Measurements from ENCODE around the gene PCNX3.

The PCNX3 gene

DNA sequence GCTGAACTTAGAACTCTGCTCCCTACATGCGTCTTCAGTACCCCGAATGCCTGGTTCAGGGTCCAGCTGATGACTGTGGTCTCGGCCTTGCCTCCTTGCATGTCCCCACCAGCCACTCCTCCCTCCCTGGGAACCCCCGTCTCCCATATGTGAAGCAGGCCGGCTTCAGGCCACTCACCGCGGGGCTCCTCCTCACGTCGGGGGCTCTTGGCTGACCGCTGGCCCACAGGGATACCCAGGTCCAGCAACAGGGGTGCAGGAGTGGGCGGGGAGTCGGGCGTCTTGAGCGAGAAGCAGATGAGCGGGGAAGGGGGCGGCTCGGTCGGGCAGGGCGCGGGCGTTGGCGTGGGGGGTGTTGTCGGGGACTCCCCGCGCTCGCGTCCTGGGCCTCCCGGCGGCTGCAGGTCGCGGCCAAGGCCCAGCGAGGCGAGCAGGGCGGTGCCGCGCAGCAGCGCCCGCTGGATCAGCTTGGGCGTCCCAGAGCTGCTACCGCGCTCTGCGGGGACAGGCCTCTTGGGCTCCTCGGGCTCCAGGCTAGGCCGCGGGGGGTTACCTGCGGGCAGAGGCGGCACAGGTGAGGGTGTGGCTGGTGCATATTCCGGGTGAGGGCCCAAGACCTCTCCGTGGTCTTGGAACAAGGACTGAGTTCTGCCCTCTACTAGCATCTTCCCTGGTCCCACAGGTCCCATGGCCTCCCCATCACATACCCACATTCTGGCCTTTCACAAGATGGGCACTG, 16.2 kb upstream of the PCNX3 start:
- no peak for DNase-seq

DNA sequence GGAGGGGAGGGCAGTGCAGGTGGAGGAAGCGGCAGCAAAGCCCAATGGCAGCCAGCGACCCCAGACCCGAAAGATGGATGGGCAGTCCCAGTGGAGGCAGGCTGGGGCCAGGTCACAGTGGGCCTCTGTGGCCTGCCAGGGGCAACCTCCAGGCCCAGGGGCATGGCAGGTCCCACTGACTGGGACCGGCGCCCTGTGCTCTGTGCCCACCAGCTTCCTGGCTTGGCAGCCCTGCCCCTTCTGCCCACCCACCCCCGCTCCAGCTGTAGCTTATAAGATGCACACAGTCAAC, 15.7 kb upstream of the PCNX3 start:
- no peak for DNase-seq

DNA sequence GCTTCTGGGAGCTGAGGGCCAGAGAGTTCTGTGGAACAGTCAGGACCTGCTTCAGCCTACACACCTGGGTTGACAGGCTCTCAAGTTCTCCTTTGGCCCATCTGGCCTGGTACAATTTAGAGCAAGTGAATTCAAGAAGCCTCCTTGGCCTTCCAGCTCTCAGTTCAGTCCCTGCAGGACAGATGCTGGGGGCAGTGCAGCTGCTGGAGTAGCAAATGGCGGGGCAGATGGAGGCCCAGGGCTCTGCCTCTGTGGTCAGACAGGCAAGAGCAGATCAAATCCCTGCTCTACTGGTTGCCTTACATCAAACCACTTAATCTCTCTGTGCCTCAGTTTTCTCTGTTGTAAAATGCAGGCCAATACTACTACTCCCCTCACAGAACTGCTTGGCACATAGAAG, 11.3 kb upstream of the PCNX3 start:
- no peak for DNase-seq

DNA sequence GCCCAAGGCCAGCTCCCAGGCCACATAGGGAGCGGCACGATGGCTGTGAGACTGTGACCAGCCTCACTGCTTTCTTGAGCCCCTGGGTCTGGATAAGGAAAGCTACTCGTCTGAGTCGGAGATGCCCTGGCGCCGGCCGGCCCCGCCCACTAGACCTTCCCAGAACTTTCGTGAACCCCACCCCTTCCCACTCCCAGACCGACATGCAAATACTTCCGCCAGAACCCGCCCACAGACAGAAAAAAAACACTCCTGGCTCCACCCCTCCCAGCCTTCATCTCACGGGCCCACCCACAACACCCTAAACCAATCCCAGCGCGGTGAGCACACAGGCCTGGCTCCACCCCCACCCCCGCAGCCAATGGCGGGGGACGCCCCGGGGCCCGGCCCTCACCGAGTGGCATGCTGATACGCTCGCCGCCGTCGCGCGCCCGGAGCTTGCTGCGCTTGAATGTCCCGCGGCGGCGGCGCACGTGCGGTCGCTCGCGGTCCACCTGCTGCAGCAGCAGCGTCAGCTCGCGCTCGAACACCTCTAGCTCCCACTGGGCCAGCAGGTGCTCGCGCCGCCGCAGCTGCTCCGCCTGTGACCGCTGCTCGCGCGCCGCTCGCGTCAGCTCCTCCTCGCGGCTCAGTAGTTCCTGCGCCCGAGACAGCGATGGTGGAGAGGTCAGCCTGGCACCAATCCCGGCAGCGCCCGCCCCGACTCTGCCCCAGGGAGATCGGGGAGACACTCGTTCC, 8.5 kb upstream of the PCNX3 start:
- DNase-seq, result no peak

DNA sequence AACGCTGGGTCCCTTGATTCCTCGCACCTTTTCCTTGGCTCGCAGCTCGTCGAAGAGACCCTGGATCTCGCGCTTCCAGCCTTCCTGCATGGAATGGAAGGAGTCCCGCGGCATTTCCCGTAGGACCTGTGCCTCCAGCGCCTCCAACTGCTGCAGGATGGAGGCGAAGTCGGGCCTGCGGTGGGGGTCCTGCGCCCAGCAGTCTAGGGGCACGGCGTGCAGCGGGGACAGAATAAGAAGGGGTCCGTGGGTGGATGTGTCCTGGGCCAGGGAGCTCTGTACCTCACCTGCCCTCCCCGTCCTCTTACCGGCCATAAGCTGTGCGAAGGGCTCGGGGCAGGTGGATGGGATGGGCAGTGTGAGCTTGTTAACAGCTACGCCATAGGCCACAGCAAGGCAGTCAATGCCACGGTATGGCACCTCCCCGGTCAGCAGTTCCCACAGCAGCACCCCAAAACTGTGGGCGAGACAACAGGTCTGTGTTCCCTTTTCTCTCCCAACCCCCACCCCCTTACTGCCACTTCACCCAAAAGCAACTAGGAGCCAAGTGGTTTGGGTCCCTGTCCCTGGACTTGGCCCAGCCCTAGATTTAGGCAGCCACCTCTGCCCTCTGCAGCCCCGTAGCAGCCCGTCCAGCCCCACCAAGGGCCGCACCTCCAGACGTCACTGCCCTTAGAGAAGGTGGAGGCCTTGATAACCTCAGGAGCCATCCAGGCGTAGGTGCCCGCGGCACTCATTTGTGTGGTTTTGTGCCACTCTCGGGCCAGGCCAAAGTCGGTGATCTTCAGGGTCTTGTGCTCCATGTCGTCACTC, 7.8 kb upstream of the PCNX3 start:
- DNase-seq, result no peak

DNA sequence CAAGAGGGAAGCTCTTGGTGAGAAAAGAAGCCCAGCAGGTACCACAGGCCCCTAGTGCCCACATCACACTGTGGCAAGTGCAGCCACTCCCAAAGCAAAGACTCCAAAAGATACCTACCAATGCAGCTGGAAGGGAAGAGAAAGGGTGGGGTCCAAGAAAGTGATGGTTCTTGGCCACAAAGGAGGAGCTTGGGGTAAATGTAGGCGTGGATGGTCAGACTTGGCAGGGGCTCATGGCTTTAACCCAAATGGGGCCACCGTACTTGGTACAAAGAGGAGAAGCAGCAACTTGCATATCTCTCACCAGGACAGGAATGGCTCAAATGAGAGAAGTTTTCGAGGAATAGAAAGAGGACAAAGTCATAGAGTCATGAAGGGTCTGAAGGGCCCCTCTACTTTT, 6.3 kb upstream of the PCNX3 start:
- DNase-seq, result no peak

DNA sequence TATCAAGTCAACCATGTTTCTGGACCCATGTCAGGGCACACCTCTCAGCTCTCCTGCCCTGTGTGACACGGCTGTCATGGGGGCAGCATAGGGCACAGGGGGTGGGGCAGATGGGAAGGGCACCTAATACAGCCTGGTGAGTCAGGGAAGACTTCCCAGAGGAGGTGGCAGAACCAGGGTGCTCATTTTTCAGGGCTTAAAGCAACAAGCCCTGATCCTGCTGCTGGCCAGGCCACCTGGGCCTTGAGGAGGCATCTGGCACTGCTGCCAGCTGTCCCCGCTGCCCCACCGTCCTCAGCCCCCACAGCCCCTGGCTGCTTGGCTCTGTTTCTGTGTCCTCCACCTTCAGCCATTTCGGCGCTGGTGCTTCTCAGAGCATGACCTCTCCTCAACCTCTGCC, 5.9 kb upstream of the PCNX3 start:
- DNase-seq, result no peak

DNA sequence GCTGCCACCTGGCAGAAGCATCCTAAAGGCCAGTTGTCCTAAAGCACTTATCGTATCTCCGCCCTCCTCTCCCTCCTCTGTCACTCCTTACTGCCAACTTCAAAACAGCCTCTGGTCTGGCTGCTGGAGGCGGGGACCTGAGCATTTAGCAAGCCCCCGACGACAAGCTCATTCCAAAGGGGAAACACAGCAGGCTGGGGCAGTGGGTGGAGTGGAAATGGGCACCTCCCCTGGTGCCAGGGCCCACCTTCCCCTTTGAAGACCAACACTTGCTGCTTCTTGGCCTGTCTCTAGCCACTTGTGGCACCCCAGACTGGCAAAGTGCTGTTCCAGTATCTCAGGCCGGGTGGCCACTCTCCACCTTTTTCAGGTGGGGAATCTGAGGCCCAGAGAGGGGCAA, 5.2 kb upstream of the PCNX3 start:
- DNase-seq, result no peak

DNA sequence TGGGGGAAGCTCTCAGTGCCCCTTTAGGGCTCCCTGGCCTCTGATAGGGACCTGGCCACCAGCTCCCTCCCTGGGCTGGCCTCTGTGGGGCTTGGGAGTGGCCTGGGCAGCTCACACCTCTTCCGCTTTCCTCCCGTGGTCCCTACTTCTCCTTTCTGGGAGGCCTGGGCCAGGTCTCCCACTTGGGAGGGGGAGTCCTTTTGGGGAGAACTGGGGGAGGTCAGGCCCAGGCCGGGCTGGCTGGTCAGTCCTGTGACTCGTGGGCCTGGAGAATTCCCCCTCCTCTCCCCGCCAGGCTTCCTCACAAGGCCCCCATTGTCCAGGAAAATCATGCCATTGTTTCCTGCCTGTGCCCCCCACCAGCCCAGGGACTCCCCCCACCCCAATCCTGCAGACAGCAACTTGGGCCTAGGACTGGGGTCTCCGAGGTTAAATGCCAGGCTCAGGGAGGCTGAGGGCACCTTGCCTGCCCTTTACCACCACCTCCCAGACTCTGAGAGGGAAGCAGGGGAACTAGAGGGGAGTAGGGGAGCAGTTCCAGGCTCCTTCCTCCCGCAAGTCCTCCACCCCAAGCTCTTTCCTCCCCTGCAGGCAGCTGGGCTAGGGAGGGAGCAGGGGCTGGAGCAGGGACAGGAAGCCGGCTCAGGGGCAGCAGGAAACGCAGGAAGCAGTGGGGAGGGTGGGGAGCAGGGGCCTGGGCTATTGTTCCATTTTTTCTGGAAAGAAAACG, 4.4 kb upstream of the PCNX3 start:
- no peak for DNase-seq

DNA sequence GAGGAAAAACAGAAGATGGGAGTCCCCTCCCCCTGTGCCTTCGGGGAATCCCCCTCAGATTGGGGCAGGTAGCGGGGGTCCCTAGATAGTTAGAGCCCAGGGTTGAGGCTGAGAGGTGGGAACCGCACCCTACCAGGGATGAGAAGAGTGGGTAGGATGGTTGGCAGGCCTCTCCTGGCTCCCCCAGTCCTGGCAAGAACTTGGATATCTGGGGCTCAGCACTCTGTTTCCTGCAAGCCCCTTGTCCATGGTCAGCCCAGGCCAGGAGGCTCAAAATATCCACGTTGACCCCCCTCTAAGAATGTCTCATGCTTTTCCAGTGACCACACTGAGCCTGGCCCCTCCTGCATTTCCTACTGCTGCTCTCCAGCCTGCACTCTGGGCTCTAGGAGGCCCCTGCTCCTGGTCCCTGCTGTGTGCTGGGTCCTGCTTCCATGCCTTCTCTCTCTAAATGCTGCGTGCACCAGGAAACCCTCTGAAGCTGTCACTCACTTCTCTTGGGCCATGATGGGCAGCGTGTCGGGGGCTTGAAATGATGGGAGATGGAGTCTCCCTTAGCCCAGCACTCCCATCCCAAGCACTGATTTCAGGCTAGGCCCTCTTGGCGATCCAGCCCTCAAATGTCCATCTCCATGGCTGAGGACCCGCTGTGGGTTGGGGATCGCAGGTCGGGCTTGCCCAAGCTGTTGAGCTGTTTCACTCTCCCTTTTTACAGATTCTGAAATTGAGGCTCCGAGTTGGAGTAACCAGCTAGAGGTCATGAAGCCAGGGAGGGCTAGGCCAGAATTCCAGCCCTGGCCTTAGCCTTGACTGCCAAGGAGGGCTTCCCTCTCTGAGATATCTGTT, 3.6 kb upstream of the PCNX3 start:
- DNase-seq, result no peak

DNA sequence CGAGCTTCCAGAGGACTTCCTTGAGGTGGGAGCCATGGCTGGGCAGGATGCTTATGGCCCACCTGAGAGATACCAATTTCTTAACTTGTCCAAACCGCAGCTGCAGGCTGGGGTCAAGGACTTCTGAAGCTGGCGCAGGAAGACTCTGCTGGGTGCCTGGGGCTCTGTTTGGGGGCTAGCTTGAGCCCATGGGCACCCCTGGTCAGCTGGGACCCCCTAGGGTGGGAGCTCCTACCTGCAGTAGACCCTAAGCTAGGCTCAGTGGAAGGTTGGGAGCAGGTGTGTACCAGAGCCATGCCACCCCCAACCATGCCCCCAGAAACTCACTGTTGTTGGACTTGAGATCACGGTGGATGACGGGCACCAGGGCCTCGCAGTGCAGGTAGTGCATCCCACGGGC, 2.9 kb upstream of the PCNX3 start:
- no peak for DNase-seq

DNA sequence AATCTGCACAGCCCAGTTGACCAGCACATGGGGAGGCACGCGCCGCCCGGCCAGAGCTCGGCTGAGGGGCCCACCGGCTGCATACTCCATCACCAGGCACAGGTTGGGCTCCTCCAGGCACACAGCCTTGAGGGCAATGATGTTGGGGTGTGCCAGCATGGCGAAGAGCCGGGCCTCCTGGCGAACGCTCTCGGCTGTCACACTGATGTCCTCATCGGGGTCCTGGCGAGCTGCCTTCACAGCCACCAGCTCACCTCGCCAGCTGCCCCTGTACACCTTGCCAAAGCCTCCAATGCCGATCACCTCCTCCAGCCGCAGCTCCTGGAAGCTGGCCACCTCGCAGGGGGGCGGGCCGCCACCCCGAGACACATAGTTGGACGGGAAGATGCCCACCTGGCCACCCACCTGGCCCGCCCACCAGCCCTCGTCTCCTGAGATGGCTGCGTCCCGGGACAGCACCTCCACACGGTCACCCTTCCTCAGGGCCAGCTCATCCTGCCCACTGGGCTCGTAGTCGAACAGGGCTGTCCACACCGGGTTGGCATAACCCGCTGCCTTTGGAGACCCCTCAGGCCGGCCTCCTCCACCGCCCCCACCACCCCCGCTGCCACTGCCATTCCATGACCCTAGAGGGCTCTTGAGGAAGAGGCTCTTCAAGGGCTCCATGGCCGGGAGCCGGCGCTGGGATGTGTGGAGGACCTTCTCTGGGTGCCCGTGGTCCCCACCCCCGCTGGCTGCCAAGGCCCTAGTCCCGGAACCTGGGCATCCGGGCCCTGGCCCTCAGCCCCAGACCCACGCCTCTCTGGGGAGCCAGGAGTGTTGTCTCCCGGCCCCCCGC, 2.3 kb upstream of the PCNX3 start:
- no peak for DNase-seq

DNA sequence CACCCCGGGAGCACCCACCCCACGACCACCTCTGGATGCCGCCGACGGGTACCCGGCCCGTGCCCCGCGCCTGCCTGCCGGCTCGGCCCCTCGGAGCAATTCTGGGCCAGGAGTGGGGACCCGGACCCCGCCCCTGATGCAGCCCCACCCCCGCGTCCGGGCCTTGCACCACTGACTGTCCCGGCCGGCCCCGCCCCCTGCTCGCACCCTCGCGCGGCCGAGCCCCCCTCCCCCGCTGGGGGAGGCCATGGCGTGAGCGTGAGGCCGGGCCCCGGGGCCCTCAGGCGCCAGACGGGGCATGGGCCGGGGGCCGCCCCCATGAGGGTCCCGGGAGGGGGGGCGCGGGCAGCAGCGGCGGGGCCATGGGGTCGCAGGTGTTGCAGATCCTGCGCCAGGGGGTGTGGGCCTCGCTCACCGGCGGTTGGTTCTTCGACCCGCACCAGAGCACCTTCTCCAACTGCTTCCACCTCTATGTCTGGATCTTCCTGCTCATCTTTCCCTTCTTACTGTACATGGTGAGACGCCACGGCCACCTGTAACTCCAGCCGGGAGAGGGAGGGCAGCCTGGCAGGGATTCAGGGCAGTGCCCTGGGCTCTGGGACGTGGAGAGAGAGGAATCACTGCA, 486 bp downstream of the PCNX3 start:
- no peak for DNase-seq

DNA sequence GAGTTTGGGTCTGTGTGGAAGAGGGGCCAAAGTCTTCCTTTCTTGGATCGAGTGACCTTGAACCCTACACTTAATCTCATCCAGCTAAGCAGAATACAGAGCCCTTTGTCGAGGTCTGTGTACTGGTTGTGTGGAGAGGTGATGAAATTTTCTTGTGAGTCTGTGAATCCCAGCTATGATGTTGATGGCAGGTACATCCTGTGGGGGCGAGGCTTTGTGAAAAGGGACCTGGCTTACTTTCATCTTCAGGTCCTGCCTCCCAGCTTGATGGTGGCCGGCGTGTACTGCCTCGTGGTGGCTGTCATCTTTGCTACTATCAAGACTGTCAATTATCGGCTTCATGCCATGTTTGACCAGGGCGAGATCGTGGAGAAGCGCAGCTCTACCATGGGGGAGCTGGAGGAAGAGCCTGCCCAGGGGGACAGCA, 1.0 kb downstream of the PCNX3 start:
- DNase-seq, result no peak

DNA sequence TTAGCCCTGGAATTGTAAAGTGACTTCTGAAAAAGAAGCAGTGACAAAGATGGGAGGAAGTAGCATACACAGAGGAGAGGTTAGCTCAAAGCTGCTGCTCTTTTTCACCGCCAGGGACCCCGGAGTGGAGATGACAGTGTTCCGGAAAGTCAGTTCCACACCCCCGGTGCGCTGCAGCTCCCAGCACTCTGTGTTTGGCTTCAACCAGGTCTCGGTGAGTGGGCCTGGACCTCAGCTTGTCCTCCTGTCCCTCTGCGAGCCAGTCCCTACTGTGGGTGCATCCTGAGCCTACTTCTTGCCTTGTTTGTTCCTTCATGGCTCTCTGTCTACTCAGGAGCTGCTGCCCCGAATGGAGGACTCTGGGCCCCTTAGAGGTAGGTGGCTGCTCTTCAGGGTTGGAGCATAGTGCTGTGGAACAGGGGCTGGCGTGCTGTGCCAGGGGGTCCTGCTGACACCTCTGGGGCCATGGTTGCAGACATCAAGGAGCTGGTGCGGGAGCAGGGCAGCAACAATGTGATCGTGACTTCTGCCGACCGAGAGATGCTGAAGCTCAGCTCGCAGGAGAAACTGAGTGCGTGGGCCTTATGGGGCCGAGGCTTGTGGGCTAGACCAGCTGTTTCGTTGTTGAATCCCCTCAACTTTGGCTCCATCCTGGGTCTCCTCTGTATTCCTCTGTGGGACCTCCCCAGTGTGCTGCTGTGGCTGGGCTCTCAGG, 1.7 kb downstream of the PCNX3 start:
- DNase-seq, result no peak

DNA sequence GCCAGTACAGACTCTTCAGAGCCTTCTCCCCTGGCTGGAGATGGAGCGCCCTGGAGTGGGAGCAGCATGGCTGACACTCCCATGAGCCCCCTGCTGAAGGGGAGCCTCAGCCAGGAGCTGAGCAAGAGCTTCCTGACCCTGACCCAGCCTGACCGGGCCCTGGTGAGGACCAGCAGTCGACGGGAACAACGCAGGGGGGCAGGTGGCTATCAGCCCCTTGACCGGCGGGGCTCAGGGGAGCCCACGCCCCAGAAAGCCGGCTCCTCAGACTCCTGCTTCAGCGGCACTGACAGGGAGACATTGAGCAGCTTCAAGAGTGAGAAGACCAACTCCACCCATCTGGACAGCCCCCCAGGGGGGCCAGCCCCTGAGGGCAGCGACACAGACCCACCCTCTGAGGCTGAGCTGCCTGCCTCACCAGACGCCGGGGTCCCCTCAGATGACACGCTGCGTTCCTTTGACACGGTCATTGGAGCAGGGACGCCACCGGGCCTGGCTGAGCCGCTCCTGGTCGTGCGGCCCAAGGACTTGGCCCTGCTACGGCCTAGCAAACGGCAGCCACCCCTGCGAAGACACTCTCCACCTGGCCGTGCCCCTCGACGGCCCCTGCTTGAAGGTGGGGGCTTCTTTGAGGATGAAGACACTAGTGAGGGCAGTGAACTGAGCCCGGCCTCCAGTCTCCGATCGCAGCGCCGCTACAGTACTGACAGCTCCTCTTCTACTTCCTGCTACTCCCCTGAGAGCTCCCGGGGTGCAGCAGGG, 2.6 kb downstream of the PCNX3 start:
- DNase-seq, result no peak

DNA sequence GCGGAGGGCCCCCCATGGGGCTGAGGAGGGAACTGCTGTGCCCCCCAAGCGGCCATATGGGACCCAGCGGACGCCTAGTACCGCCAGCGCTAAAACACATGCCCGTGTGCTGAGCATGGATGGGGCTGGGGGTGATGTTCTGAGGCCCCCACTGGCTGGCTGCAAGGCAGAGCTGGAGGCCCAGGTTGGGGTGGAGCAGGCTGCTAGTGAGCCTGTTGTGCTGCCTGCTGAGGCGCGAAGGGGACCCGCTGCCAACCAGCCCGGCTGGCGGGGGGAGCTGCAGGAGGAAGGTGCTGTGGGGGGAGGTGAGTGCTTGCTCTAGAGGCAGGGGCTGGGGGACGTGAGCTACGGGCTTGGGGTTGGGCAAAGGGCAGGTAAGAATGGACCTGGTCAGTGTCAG, 3.2 kb downstream of the PCNX3 start:
- DNase-seq, result no peak

DNA sequence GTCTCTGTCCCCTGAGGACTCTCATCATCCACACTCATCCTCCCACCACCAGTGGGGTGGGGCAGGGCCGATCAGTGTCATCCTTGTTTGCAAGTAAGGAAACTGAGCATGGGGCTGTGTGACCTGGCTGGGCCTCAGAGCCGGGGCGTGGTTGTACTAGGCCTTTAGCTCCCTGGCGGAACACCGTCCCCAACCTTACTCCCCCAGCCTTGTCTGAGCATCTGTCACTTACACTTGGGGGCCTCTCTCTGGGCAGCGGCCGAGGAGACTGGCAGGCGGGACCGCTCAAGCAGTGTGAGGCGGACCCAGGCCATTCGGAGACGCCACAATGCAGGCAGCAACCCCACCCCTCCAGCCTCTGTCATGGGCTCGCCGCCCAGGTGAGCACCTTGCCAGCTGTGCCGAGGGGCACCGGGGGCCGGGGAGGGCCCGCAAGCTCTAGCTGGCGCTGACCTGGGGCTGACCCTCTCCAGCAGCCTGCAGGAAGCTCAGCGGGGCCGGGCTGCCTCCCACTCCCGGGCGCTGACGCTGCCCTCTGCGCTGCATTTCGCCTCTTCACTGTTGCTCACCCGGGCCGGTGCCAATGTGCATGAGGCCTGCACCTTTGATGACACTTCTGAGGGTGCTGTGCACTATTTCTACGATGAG, 3.8 kb downstream of the PCNX3 start:
- DNase-seq, result no peak

DNA sequence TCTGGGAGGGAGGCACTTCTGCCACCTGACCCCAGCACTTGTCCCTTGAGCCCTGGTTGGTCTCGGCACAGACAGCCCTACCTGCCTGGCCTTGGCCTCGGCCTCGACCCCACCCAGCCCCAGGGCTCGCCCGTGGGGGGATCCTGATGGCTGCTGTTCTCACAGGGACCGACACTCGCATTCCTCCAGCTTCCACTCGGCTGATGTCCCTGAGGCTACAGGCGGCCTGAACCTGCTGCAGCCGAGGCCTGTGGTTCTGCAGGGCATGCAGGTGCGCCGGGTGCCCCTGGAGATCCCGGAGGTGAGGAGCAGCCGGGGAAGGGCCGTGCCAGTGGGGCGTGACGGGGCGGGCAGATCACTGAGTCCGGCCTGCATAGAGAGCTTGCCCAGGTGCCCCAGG, 5.1 kb downstream of the PCNX3 start:
- DNase-seq, result no peak

Measured in NCI-H524 treated with DMSO at 0.1 percent for 48 hours (cell line).